GM18867 (cell line): ENCODE data around the gene ALCAM.
A peak's percentile ranks its signal among the peaks of the same experiment; 100 is the strongest.

ENCODE experiments used
- ATAC-seq: cut with Tn5 transposase; IDR thresholded peaks from one replicate; pipeline ENCODE4 v1.9.1; 2021; ENCODE audit warnings: mild to moderate bottlenecking, moderate library complexity; ENCODE audit not compliant: unreplicated experiment

ALCAM gene

GRCh38 chr3:105466495-105467404 is 100.0 kb downstream of the ALCAM start:
- no peak for ATAC-seq

- no peak for ATAC-seq
Observed at GRCh38 chr3:105470851-105471250, 104.1 kb downstream of the ALCAM start.

GRCh38 chr3:105473521-105474223 is 107.0 kb downstream of the ALCAM start:
- ATAC-seq = peak; percentile 55

- ATAC-seq = no peak
Observed at GRCh38 chr3:105480768-105481167, 114.1 kb downstream of the ALCAM start.

GRCh38 chr3:105483476-105483875 is 116.8 kb downstream of the ALCAM start:
- no peak for ATAC-seq

GRCh38 chr3:105490045-105490444 is 123.3 kb downstream of the ALCAM start:
- ATAC-seq = no peak

GRCh38 chr3:105493305-105493892 is 126.7 kb downstream of the ALCAM start:
- ATAC-seq = no peak

GRCh38 chr3:105495021-105495420 is 128.3 kb downstream of the ALCAM start:
- no peak for ATAC-seq

GRCh38 chr3:105496343-105496742 is 129.6 kb downstream of the ALCAM start:
- ATAC-seq = no peak

GRCh38 chr3:105497386-105497785 is 130.7 kb downstream of the ALCAM start:
- ATAC-seq = no peak

GRCh38 chr3:105499961-105500360 is 133.3 kb downstream of the ALCAM start:
- ATAC-seq = no peak

- ATAC-seq = no peak
Observed at GRCh38 chr3:105502333-105502732, 135.6 kb downstream of the ALCAM start.

GRCh38 chr3:105503191-105503593 is 136.5 kb downstream of the ALCAM start:
- no peak for ATAC-seq

GRCh38 chr3:105504440-105504951 is 137.8 kb downstream of the ALCAM start:
- no peak for ATAC-seq

GRCh38 chr3:105505170-105505569 is 138.5 kb downstream of the ALCAM start:
- ATAC-seq = no peak

- no peak for ATAC-seq
Observed at GRCh38 chr3:105511031-105511430, 144.3 kb downstream of the ALCAM start.

GRCh38 chr3:105512061-105512460 is 145.4 kb downstream of the ALCAM start:
- ATAC-seq = no peak

GRCh38 chr3:105513042-105513441 is 146.3 kb downstream of the ALCAM start:
- ATAC-seq = no peak

GRCh38 chr3:105513886-105514285 is 147.2 kb downstream of the ALCAM start:
- ATAC-seq = no peak

GRCh38 chr3:105515372-105515771 is 148.7 kb downstream of the ALCAM start:
- ATAC-seq = no peak

GRCh38 chr3:105516972-105517371 is 150.3 kb downstream of the ALCAM start:
- no peak for ATAC-seq
